ENCODE results near the gene KDM3B.

KDM3B gene

DNA sequence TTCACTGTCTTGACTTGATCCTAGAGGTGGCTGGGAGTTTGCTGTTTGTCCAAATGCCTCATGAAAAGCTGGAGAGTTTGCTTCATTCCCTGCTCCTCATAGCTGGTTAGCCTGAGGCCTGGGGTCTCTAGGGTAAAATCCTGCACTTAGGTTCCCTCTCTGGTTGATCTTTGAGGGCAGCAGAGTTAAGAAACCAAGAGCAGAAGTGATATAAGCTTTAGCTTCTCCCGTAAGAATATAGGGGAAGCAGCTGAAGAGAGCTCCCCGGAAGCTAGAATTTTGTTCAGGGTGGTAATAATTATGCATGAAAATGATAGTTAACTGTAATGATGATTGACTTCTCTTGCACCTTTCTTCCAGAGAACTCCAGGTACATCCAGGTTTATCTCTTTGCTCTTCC, 13.0 kb upstream of the KDM3B start:
- H3K9ac ChIP-seq (ENCODE audit: low read length): peak overlapping the region; percentile 99; the same call in 1 of the 2 replicates
- H3K36me3 ChIP-seq (replicated peaks; ENCODE audit: insufficient read depth, low read length): peaks cover 3% of the 10 kb centered on the region; the same call in 1 of the 2 replicates
- H2AFZ ChIP-seq (ENCODE audit: low read length): no peak overlapping the region
- TF ChIP-seq, protein P1, sequence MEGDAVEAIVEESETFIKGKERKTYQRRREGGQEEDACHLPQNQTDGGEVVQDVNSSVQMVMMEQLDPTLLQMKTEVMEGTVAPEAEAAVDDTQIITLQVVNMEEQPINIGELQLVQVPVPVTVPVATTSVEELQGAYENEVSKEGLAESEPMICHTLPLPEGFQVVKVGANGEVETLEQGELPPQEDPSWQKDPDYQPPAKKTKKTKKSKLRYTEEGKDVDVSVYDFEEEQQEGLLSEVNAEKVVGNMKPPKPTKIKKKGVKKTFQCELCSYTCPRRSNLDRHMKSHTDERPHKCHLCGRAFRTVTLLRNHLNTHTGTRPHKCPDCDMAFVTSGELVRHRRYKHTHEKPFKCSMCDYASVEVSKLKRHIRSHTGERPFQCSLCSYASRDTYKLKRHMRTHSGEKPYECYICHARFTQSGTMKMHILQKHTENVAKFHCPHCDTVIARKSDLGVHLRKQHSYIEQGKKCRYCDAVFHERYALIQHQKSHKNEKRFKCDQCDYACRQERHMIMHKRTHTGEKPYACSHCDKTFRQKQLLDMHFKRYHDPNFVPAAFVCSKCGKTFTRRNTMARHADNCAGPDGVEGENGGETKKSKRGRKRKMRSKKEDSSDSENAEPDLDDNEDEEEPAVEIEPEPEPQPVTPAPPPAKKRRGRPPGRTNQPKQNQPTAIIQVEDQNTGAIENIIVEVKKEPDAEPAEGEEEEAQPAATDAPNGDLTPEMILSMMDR (IDR thresholded peaks at IDR 0.05; ENCODE audit: low read length): no peak
- TF ChIP-seq EZH2 (optimal IDR thresholded peaks at IDR 0.05; ENCODE audit: low read depth, low read length) (no peak), EZH2phosphoT487 (IDR thresholded peaks at IDR 0.05; ENCODE audit: low read length) (no peak)
- no peak for DNase-seq
- H3K79me2 ChIP-seq (ENCODE audit: low read length): peaks cover 48% of the 10 kb centered on the region
- H3K4me1 ChIP-seq (ENCODE audit: low read length): peaks cover 13% of the 10 kb centered on the region
- H3K27ac ChIP-seq (ENCODE audit: low read length): no peak overlapping the region
- H3F3A ChIP-seq (ENCODE audit: insufficient read depth, low read length): no peaks in the 10 kb centered on the region
- no peaks in the 10 kb centered on the region for H4K20me1 ChIP-seq (ENCODE audit: insufficient read depth, low read length)
- no peaks in the 10 kb centered on the region for H3K9me2 ChIP-seq (replicated peaks; ENCODE audit: insufficient read depth, low read length)
- H3K4me3 ChIP-seq (ENCODE audit: low read length): peak overlapping the region; percentile 75
- H3K27me3 ChIP-seq (replicated peaks; ENCODE audit: insufficient read depth, low read length): no peaks in the 10 kb centered on the region
- H3K9me3 ChIP-seq (replicated peaks; ENCODE audit: insufficient read depth, low read length): no peaks in the 10 kb centered on the region
- H3K4me2 ChIP-seq (ENCODE audit: low read depth, low read length): peak overlapping the region; percentile 89

DNA sequence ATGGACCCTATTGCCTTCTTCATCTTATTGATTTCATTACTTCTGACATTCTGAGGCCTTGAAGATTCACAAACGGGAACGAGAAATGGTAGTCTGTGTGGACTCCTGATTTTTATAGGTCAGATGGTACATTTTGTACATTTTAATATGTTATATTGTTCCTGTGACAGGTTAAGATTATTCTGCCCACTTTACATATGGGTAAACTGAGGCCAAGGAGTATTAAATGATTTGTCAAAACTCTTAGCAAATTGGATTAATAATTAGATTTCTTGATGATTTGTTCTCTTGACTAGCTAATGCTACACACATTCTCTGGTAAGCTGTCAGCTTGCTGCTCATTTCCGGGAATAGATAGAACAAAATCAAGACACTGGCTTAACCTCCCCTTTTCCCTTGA, 12.5 kb upstream of the KDM3B start:
- Histone ChIP-seq H3K4me2 (ENCODE audit: low read depth, low read length) (no peak overlapping the region; the same call in 1 of the 2 replicates), H3K4me1 (ENCODE audit: low read length) (peaks cover 13% of the 10 kb centered on the region), H3F3A (ENCODE audit: insufficient read depth, low read length) (no peaks in the 10 kb centered on the region), H3K79me2 (ENCODE audit: low read length) (peaks cover 48% of the 10 kb centered on the region), H3K27ac (ENCODE audit: low read length) (no peak overlapping the region), H4K20me1 (ENCODE audit: insufficient read depth, low read length) (no peaks in the 10 kb centered on the region), H3K27me3 (replicated peaks; ENCODE audit: insufficient read depth, low read length) (no peaks in the 10 kb centered on the region), H3K9me3 (replicated peaks; ENCODE audit: insufficient read depth, low read length) (no peaks in the 10 kb centered on the region), H3K36me3 (replicated peaks; ENCODE audit: insufficient read depth, low read length) (peaks cover 3% of the 10 kb centered on the region; the same call in 1 of the 2 replicates), H3K9ac (ENCODE audit: low read length) (no peak overlapping the region), H2AFZ (ENCODE audit: low read length) (no peak overlapping the region), H3K4me3 (ENCODE audit: low read length) (no peak overlapping the region), H3K9me2 (replicated peaks; ENCODE audit: insufficient read depth, low read length) (no peaks in the 10 kb centered on the region)
- DNase-seq: no peak
- TF ChIP-seq, protein P1 (IDR thresholded peaks at IDR 0.05; ENCODE audit: low read length): no peak
- TF ChIP-seq EZH2phosphoT487 (IDR thresholded peaks at IDR 0.05; ENCODE audit: low read length): no peak
- no peak for TF ChIP-seq EZH2 (optimal IDR thresholded peaks at IDR 0.05; ENCODE audit: low read depth, low read length)

DNA sequence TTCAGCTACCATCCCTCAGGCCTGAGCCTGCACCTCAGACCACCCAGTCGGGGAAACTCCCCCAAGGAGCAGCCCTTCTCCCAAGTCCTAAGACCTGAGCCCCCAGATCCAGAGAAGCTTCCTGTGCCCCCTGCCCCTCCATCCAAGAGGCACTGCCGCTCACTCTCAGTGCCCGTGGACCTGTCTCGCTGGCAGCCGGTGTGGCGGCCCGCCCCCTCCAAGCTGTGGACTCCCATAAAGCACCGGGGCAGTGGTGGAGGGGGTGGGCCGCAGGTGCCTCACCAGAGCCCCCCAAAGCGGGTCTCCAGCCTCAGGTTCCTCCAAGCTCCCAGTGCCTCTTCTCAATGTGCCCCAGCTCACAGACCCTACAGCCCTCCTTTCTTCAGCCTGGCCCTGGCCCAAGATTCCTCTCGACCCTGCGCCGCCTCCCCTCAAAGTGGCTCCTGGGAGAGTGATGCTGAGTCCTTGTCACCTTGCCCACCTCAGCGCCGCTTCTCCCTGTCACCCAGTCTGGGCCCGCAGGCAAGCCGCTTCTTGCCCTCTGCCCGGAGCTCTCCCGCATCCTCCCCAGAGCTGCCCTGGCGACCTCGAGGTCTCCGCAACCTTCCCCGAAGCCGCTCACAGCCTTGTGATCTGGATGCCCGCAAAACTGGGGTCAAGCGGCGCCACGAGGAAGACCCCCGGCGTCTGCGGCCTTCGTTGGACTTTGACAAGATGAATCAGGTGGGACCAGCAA, 7.4 kb upstream of the KDM3B start:
- Histone ChIP-seq H3K4me3 (ENCODE audit: low read length) (no peak overlapping the region), H3K9ac (ENCODE audit: low read length) (no peak overlapping the region), H4K20me1 (ENCODE audit: insufficient read depth, low read length) (no peaks in the 10 kb centered on the region), H3K9me3 (replicated peaks; ENCODE audit: insufficient read depth, low read length) (no peaks in the 10 kb centered on the region), H3K4me2 (ENCODE audit: low read depth, low read length) (no peak overlapping the region), H2AFZ (ENCODE audit: low read length) (no peak overlapping the region), H3K79me2 (ENCODE audit: low read length) (peaks cover 30% of the 10 kb centered on the region), H3K27ac (ENCODE audit: low read length) (no peak overlapping the region), H3K4me1 (ENCODE audit: low read length) (no peaks in the 10 kb centered on the region), H3F3A (ENCODE audit: insufficient read depth, low read length) (no peaks in the 10 kb centered on the region), H3K9me2 (replicated peaks; ENCODE audit: insufficient read depth, low read length) (no peaks in the 10 kb centered on the region), H3K36me3 (replicated peaks; ENCODE audit: insufficient read depth, low read length) (peaks cover 6% of the 10 kb centered on the region; the same call in 1 of the 2 replicates), H3K27me3 (replicated peaks; ENCODE audit: insufficient read depth, low read length) (no peaks in the 10 kb centered on the region)
- no peak for DNase-seq
- TF ChIP-seq EZH2 (optimal IDR thresholded peaks at IDR 0.05; ENCODE audit: low read depth, low read length): no peak
- no peak for TF ChIP-seq EZH2phosphoT487 (IDR thresholded peaks at IDR 0.05; ENCODE audit: low read length)
- TF ChIP-seq, protein P1 (IDR thresholded peaks at IDR 0.05; ENCODE audit: low read length): no peak
